ENCODE data around the gene NDUFS3. TPM values are rescaled to one million over a fixed set of nuclear protein-coding genes. Genes with fewer than 3 reads are reported as not detected.

Gene NDUFS3
- total and polyA plus RNA-seq, 10 of the 15 experiments (the other 5 are each of a cell fraction or from before 2014, with no cell fraction given), result 22.3 to 217 (median 125) TPM

DNA sequence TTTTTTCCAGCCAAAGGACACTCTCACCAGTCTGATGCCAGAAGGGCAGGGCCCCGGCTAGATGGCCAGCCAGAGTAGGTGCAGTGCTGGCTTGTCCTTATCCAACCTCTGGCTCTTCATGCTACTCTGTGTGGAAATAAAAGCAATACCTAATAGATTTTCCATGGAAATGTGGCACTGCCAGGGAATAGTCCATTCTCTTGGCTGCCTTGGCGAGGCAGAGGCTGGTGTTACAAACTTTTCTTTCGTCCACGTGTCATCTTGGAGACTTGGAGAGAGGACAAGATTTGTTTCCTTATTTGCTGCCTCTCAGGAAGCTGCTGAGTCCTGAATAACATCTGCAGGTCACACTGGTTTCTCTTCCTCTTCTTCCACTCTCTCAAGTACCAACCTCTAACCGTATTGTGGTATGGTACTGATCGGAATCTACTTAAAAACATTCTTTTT is 32.5 kb downstream of the NDUFS3 start (continued):
- TF ChIP-seq, protein P1, sequence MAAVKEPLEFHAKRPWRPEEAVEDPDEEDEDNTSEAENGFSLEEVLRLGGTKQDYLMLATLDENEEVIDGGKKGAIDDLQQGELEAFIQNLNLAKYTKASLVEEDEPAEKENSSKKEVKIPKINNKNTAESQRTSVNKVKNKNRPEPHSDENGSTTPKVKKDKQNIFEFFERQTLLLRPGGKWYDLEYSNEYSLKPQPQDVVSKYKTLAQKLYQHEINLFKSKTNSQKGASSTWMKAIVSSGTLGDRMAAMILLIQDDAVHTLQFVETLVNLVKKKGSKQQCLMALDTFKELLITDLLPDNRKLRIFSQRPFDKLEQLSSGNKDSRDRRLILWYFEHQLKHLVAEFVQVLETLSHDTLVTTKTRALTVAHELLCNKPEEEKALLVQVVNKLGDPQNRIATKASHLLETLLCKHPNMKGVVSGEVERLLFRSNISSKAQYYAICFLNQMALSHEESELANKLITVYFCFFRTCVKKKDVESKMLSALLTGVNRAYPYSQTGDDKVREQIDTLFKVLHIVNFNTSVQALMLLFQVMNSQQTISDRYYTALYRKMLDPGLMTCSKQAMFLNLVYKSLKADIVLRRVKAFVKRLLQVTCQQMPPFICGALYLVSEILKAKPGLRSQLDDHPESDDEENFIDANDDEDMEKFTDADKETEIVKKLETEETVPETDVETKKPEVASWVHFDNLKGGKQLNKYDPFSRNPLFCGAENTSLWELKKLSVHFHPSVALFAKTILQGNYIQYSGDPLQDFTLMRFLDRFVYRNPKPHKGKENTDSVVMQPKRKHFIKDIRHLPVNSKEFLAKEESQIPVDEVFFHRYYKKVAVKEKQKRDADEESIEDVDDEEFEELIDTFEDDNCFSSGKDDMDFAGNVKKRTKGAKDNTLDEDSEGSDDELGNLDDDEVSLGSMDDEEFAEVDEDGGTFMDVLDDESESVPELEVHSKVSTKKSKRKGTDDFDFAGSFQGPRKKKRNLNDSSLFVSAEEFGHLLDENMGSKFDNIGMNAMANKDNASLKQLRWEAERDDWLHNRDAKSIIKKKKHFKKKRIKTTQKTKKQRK (IDR thresholded peaks at IDR 0.05; ENCODE audit: low read depth, low read length), result no peak
- TF ChIP-seq, protein P2, sequence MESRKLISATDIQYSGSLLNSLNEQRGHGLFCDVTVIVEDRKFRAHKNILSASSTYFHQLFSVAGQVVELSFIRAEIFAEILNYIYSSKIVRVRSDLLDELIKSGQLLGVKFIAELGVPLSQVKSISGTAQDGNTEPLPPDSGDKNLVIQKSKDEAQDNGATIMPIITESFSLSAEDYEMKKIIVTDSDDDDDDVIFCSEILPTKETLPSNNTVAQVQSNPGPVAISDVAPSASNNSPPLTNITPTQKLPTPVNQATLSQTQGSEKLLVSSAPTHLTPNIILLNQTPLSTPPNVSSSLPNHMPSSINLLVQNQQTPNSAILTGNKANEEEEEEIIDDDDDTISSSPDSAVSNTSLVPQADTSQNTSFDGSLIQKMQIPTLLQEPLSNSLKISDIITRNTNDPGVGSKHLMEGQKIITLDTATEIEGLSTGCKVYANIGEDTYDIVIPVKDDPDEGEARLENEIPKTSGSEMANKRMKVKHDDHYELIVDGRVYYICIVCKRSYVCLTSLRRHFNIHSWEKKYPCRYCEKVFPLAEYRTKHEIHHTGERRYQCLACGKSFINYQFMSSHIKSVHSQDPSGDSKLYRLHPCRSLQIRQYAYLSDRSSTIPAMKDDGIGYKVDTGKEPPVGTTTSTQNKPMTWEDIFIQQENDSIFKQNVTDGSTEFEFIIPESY (IDR thresholded peaks at IDR 0.05), result no peak
- no peak for TF ChIP-seq KLF5 (IDR thresholded peaks at IDR 0.05; ENCODE audit: partially characterized antibody)
- TF ChIP-seq, protein P3, sequence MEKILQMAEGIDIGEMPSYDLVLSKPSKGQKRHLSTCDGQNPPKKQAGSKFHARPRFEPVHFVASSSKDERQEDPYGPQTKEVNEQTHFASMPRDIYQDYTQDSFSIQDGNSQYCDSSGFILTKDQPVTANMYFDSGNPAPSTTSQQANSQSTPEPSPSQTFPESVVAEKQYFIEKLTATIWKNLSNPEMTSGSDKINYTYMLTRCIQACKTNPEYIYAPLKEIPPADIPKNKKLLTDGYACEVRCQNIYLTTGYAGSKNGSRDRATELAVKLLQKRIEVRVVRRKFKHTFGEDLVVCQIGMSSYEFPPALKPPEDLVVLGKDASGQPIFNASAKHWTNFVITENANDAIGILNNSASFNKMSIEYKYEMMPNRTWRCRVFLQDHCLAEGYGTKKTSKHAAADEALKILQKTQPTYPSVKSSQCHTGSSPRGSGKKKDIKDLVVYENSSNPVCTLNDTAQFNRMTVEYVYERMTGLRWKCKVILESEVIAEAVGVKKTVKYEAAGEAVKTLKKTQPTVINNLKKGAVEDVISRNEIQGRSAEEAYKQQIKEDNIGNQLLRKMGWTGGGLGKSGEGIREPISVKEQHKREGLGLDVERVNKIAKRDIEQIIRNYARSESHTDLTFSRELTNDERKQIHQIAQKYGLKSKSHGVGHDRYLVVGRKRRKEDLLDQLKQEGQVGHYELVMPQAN (conservative IDR thresholded peaks at IDR 0.05), result no peak
- no peak for TF ChIP-seq ZNF207 (IDR thresholded peaks at IDR 0.05; ENCODE audit: borderline replicate concordance)
- no peak for TF ChIP-seq RFX5 (IDR thresholded peaks at IDR 0.05; ENCODE audit: low read depth, low read length)
- TF ChIP-seq, protein P4, sequence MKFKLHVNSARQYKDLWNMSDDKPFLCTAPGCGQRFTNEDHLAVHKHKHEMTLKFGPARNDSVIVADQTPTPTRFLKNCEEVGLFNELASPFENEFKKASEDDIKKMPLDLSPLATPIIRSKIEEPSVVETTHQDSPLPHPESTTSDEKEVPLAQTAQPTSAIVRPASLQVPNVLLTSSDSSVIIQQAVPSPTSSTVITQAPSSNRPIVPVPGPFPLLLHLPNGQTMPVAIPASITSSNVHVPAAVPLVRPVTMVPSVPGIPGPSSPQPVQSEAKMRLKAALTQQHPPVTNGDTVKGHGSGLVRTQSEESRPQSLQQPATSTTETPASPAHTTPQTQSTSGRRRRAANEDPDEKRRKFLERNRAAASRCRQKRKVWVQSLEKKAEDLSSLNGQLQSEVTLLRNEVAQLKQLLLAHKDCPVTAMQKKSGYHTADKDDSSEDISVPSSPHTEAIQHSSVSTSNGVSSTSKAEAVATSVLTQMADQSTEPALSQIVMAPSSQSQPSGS (IDR thresholded peaks at IDR 0.05; ENCODE audit: low read length), result no peak
- TF ChIP-seq DPF2 (IDR thresholded peaks at IDR 0.05), result peak; percentile 39; the same call in 1 of the 2 replicates
- no peak for TF ChIP-seq RELA (IDR thresholded peaks at IDR 0.05; ENCODE audit: borderline replicate concordance, partially characterized antibody)
- TF ChIP-seq MYC (IDR thresholded peaks at IDR 0.05; ENCODE audit: insufficient read depth, insufficient read length, insufficient replicate concordance, low read length, severe bottlenecking), result no peak
- TF ChIP-seq MEF2B (IDR thresholded peaks at IDR 0.05; ENCODE audit: partially characterized antibody, poor library complexity, severe bottlenecking), result peak; percentile 22
- TF ChIP-seq IKZF1 (conservative IDR thresholded peaks at IDR 0.05), result peak; percentile 35; the same call in 1 of the 2 replicates
- no peak for TF ChIP-seq SP1 (IDR thresholded peaks at IDR 0.05; ENCODE audit: low read depth, low read length)
- TF ChIP-seq, protein P5, sequence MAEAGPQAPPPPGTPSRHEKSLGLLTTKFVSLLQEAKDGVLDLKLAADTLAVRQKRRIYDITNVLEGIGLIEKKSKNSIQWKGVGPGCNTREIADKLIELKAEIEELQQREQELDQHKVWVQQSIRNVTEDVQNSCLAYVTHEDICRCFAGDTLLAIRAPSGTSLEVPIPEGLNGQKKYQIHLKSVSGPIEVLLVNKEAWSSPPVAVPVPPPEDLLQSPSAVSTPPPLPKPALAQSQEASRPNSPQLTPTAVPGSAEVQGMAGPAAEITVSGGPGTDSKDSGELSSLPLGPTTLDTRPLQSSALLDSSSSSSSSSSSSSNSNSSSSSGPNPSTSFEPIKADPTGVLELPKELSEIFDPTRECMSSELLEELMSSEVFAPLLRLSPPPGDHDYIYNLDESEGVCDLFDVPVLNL (IDR thresholded peaks at IDR 0.05; ENCODE audit: low read depth, low read length), result no peak
- 0 out of 2 replicates have a peak, but pooled peaks have one; percentile 29 for TF ChIP-seq PML (IDR thresholded peaks at IDR 0.05; ENCODE audit: low read length)
- TF ChIP-seq SMARCA5 (IDR thresholded peaks at IDR 0.05), result no peak
- no peak for TF ChIP-seq ETV6 (conservative IDR thresholded peaks at IDR 0.05 in 1 of 2, IDR thresholded peaks at IDR 0.05 in 1 of 2; ENCODE audit: borderline replicate concordance in 1 of 2, low read depth in 1 of 2)
- no peak for TF ChIP-seq RCOR1 (conservative IDR thresholded peaks at IDR 0.05; ENCODE audit: low read depth, low read length)
